Fibroblast of skin of back (primary cell): ENCODE data around the gene RFX3.

ENCODE experiments used
- DNase-seq: peaks from one replicate; pipeline ENCODE4 v3.0.0-alpha.2; 2013

The RFX3 gene

DNA sequence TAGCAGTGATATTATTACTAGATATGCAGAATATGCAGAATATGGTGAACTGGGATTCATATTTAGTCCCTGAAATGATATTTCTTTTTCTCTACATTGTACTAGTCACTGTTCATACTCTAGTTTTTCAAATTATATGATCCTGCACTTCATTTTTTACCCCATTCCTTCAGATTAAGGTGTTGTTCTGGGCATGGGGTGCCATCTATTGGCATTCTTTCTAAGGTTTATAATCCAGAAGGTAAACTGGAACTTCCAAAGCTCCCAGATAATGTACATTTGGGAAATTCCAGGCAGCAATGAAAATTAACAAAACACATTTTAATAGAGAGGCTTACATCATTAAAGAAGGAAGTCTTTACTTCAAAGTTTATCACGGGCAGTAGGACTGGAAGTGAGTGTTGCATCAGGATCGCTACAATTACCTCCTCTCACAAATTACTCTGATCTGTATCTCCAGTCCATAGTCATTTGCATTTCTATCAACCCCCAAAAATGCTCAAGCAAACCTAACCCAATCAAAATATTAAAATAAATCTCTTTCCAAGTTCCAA is 12.5 kb downstream of the RFX3 start:
- DNase-seq = no peak

DNA sequence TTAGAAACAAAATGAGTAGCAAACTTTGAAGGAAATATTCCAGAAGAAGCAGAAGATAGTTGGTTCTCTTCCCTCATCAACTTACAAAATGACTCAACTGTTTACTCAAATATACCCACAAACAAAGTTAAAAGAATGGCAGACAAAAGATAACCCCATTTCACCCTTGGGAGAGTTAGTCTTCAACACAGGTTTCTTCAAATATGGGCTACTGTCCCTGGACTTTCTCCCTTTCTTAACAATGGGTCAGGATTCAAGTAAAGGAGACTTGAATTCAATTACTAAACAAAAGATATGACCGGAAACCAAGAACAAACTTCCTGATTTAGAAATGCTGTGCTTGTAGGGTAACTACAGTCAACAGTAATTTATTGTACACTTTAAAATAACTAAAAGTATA is 14.2 kb downstream of the RFX3 start:
- no peak for DNase-seq

DNA sequence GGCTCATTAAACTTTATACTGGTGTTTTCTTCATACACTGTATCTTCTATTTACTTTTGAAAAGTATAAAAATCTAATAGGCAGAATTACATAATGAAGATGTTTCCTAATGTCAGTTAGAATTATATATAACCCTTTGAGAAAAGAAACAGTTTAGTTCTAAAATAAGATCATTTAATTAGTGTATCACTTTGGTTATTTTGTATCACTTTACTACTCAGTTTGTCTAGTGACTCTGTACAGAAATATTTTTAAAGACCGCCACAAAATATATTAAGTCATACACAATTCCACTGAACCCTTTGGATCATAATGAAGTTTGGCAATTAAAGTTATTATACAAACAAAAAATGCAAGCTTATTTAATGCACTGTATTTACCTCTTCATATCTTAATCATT is 15.0 kb downstream of the RFX3 start:
- DNase-seq = no peak

DNA sequence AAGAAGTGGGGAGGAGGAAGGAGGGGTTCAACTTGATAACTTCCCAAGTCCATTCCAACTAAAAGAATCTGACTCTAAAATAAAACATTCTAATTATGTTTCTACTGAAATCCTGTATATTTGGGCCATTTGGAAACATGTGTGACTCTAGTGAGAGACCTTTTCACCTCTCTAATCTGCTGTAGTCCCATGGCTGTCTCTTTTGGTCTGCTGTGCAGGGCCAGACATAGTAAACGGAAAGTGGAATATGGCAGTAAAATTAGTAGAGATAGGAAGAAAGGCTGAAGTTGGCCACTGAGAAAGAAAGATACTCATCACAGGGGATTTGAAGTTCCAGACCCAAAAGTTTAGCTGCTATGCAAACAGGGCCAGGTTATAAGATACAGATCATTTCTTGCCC is 15.9 kb downstream of the RFX3 start:
- DNase-seq = no peak

DNA sequence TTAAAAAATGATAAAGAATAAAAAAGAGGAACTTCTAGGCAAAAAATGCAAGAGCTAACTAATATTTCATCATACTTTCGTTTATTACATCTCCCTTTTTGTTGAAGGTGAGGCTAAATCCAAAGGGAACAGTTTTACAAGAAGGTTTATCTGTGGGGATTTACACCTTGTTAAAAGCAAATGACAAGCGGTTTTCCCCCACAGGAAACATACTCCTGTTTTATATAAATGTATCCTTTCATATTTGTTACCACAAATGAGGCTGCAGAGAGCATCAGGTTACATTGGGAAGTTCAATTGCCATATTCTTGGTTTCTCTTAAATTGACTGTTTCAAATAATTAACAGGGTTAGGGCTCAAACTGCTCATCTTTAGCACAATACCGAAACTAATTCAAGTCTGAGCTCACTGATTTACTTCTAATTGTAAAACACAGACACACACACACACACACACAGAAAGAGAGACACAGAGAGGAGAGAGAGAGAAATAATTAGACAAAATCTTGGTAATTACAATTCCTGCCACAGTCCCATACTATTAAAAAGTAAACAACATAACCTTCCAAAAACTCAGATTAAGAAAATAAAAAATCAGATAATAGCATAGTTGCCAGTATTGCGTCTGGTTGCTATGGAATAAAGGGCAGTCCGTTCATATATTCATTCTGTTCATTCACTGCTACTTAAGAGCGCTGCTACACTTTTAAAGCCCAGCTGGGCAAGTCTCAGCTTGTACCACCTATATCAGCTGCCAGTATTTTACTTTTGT is 17.1 kb downstream of the RFX3 start:
- no peak for DNase-seq

DNA sequence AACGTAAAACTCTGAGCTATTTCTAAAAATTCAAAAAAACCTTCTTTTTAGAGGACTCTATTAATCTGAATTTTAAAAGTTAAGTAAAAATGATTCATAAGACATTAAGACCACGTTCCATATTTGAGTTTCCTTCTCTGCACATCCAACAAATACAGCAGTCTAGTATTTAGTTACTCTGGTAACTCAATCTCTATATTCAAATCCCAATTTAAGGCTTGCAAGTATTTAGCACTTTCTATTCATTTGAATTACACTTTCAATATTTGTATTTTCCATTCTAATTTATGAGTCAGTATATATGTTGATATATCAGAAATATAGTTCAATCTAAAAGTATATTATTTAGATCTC is 17.7 kb downstream of the RFX3 start:
- no peak for DNase-seq

DNA sequence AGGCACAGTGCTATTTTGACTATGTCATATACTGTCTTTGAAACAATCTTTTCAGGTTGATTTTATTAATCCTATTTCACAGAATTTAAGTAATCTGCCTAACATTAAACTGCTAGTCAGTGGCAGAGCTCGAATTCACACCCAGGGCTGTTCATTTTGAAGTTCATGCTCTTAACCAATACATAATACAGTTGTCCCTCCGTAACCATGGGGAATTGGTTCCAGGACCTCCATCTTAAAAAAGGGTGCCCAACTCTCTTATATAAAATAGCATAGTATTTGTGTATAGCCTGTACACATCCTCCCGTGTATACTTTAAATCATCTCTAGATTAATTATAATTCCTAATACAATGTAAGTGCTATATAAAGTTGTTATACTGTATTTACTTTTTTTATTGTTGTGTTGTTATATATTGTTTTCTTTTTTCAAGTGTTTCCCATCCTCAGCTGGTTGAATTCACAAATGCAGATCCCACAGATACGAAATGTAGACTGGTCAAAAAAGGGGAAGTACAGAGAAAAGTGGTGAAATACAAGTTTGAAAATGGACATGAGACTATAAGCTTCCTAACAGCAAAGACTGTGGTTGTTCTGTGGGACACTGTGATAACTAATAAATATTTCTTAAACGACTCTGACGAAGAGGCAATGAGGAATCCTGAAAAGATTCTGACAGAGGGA is 18.3 kb downstream of the RFX3 start:
- no peak for DNase-seq

DNA sequence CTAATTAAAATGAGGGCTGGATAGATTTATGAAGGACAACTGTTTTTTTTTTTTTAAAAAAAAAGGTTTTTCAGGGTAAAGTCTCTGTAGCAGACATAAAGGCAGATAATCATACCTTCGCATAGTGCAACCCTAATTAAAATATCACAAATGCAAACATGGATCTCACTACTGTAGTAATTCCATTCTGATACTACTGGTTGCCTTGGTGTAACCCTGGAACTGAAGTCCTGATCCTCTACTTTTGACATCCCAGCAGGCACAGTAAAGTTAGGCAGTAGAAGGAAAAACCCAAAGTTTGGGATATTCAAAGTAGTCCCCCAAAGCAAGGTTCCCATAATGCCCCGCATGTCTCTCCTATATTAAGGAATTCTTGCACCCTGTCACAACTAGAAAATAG is 19.6 kb downstream of the RFX3 start:
- DNase-seq = no peak

DNA sequence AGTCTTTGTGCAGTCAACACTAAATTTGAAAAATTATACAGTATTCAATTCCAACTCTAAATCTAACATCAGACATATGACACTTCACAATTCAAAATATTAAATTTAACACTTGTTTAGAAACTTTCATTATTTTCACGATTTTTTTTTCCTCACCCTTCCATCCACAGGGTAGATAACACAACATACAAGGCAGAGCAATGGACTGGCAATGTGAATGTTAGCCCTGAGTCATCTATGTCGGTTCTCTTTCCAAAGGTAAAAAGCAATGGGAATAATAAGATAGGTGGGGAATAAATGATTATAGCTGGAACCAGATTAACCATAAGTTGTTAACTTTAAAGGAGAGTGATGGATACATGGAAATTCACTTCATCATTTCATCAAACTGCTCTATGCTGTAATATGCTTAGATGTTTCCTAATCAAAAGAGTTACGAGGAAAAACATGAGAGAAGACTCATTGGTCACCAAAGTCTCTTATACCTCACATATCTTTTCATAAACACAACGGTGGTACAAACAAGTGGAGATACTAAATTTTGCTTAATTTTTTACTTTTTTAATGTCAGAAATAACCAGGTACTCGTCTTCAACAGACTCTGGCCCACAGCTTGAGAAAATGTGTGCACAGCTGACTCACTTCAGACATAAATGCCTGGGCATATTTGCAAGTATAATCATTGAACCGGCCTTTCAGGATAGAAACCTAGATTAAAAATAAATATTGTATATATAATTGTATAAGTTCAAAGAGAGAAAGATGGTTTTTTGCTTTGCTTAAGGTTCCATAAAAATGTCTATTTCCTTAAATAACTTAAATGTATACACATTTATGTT is 23.0 kb downstream of the RFX3 start:
- peak; percentile 35 for DNase-seq

DNA sequence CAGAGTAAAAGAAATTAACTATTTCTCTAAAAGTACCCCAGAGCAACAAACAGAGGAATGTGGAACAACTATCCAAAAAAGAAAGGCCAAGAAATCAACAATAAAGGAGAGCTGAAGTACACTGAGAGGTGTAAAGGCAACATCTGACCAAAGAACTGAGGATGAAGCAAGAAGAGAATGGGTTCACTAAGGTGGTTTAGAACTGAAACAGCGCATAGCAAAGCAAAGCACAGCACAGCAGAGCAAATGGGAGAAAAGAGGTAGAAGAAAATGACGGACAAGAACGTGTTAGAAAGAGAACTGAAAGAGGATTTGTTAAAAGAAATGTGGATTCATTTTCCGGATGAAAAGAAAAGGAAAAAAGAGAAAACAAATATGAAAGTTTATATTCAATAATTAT is 25.8 kb downstream of the RFX3 start:
- no peak for DNase-seq

DNA sequence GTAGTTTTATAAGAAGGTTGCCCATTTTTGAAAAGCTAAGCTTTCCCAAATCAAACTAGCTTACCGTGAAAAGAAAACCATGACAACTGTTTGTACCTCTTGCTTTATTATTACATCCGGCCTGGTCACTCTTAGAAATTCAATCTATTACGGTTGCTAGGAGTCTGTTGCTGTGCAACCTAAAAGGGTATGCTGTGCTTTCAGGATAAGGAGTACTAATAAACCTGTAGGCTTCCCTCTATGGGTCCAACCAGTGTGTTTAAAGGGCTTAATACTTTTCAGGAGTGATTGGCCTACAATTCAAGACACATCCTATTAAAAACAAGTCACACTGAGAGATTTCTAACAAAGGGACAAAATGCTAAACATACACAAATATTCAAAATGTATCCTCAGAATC is 27.1 kb downstream of the RFX3 start:
- DNase-seq = peak; percentile 17

DNA sequence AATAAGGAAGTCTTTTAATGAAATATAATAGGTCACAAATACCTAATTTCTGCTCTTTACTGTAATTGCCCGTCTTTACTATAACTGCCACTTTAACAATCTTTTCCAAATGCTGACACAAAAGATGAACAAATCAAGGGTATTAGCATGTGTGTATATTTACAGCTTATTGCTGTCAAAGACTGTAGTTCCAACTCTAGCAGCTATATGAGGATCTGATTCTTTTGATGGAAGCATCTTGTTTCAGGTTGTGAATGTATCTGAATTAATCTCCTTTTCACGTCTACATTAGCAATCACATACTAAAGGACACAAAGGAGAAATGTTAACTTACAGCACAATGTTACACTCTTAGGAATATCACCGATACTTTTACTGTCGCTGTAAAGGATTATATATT is 27.9 kb downstream of the RFX3 start:
- DNase-seq = no peak

DNA sequence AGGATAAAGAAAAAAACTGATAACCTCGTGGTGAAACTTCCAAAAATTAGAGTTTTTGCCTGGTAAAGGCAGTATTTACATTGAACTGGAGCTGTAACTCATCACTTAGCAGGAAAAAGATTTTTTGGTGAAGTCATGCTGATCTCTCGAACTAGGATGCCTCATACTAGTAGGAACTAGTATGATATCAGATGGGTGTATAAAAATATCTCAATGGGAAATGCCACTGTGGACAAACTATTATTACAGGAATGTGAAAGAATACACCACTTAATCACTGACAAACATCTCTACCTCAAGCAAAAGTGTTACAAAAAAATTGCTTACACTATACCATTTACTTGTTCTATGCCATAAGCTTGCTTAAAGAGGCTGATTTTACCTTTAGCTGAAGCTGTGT is 28.4 kb downstream of the RFX3 start:
- peak; percentile 78 for DNase-seq

DNA sequence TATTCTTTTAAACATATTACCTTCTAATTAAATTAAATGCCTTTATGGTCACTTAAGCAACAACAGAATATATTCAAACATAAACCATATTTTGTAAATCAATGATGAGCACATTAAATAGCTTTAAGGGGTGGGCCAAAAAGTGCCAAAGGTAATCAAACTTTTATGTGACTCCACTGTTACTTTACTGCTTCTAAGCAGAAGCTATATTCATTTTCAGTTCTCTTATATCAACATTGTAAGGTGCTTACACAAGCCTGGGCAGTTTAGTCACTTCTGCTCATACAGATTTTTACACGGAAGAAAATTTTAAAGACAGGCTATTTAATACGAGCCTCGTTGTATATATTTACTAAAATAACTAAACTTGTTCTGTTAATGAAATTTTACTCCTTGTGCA is 29.9 kb downstream of the RFX3 start:
- DNase-seq = no peak

DNA sequence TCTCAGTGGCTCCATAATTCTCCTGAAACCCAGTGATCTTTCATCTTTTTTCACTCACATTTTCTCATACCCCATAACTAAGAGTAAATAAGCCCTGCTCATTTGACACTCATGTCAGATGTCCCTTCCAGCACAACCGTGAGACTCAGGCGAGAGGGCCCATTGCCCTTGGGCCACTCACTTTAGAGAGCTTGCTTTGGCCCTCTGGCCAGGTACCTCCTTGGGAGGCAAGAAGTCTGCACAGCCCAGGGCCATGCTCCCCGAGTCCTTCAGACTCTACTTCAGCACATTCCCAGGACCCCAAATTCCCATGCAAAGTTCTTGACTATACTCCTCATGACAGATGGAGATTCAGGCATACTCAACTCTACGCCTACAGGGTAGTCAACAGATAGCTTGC is 33.6 kb downstream of the RFX3 start:
- no peak for DNase-seq

DNA sequence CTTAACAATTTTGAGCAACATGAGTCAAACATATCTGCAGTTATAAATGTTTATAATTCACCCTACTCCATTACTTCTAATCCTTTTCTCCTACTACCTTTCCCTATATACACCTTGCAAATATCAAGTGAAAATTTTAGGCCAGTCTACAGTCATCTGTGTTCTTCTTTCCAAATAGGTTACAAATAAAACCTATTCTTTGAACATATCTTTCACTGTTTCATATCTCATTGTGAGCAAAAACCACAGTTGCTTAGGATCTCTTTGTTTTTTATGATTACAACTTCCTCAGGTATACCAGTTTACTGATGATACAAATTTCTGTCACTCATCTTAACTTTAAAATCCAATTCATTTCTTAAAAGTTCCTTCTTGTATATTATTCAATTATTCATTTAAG is 34.4 kb downstream of the RFX3 start:
- no peak for DNase-seq

DNA sequence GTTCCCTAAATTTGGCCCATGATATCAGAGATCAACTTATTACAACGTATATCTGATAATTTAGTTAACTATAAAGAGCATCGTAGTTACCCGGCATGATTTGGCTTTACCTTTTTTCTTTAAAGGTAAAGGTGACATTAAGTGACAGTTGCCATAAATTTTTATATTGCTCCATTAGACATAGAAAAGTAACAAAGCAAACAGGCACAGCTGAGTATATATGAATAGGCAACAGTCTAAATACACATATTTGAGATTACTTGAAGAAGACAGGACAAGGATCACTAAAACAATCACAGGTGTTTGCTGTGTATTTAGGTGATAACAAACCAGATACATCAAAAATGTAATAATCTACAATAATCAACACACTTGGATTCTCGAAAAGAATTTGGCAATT is 34.8 kb downstream of the RFX3 start:
- no peak for DNase-seq

DNA sequence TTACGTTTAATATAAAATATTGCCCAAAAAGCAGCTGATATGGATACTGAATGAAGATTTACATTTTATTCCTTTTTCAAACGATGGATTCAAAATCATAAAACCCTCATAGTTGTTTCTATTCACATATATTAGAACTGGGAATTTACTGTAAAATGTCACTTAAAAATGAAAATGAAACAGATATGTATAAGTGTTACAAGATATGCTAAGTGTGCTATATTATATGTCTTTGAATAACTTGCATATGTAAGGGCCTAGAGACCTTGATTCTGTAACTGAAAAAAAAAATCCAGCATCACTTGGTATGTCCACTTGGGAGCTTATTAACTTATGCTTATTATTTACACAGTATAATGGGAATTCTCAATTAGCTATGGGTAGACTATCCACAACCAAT is 43.2 kb downstream of the RFX3 start:
- no peak for DNase-seq

DNA sequence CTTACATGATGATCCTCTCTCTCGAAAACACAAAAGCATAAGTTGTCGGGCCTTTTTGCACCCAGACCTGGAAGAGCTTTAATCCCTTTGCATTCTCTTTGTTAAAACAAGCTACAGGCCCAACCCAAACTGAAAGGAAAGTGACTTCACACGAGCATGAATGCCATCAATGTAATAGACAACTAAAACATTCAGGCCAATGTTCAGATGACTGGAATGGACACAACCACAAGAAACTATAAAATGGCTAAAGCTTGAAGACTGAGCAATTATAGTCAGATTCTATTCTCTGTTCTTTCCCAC is 45.5 kb downstream of the RFX3 start:
- no peak for DNase-seq

DNA sequence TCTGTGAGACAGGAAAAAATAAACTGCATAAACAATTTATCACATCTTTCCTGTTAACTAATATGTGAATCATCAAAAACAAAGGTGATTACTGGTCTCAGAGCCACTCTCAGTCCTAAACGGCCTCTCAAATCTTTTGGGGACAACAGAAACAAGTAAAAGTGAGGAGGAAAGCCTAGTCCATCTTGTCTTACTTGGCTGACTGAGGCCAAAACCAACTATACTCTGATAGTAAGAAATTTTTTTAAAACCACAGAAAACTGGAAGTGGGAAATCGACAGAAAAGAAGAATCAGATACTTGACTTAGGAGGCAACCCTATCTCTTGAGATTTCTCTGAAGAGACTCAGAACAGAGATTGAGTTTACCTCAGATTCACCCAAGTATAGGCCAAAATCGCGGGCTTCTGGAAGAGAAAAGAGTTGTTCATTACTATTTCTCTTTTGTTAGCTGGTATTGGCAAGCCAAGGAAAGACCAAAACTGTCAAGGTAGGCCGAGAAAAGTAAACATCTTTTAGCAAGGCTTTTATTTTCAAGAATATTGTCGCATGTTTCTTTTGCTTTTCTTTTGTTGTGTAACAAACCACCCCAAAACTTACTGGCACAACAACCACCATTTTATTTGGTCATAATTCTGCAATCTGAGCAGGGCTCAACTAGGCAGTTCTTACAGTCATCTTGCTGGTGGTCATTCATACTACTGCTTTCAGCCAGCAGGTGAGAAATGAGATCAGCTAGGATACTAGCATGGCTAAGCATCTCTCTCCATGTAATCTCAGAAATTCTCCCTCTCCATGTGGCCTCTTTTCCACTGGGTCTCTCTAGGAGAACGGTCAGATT is 46.1 kb downstream of the RFX3 start:
- no peak for DNase-seq

DNA sequence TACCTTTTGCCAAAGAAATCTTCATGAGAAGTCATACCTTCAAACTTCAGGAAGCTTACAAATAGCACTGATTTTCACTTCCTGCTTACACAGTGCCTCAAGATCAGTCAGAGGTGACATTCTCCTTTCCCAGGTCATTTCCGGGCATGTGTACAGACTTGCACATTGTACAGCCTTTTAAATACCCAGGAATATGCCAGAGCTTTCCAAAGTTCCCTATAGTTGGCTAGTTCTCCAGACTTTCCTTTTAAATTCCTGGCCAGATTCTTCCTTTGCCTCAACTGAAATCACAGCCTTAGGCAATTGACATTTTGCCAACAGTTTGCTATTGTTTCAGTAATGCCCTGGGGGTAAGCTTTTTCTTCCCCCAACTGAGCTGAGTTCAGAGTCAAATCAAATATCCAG is 47.2 kb downstream of the RFX3 start:
- DNase-seq = peak; percentile 32

DNA sequence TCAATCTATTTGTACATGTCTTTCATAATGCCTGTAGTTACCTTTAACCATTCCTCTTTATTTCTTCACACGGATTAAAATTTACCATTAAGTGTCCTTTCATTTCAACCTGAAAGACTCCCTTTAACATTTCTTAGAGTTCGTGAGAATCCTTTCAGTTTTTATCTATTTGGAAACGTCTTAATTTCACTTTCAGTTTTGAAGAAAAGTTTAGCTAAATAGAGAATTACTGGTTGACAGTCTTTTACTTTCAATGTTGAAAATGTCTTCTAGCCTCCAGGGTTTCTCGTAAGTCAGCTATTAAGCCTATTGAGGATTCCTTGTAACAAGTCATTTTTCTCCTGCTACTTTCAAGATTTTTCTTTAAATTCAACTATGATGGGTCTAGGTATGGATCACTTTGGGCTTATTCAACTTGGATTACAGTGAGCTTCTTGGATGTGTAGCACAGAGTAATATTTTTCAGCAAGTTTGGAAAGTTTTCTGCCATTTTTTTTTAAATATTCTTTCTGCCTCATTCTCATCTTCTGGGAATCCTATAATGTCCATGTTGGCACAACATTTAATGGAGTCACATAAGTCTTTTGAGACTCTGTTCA is 48.5 kb downstream of the RFX3 start:
- DNase-seq = no peak
